ENCODE measurements around the gene ABLIM2. TPM values are rescaled to one million over a fixed set of nuclear protein-coding genes. Genes with fewer than 3 reads are reported as not detected.

Gene ABLIM2
- total and polyA plus RNA-seq, 2 of the 4 experiments (the other 2 are of a cell fraction) = under 0.01 to 0.10 TPM

- Histone ChIP-seq H2BK120ac (ENCODE audit: low read depth, low read length) (no peak overlapping the region), H3K9ac (ENCODE audit: low read depth, low read length) (no peak overlapping the region), H2BK20ac (ENCODE audit: low read depth, low read length) (no peak overlapping the region), H3K36me3 (ENCODE audit: control insufficient read depth, insufficient read depth, low read length) (no peaks in the 10 kb centered on the region), H4K20me1 (ENCODE audit: insufficient read depth, low read length) (no peaks in the 10 kb centered on the region), H3K4me3 (ENCODE audit: insufficient read depth, low read depth, low read length) (no peak overlapping the region), H3K79me1 (ENCODE audit: low read depth in 1 of 2, low read length in 2 of 2) (peaks cover 3 to 14% of the 10 kb centered on the region in 2 experiments; a peak in 1 of 4 replicates), H3K14ac (replicated peaks; ENCODE audit: low read depth, low read length) (no peak overlapping the region), H4K5ac (ENCODE audit: low read depth, low read length) (no peak overlapping the region), H3K9me3 (ENCODE audit: control insufficient read depth, insufficient read depth, low read length) (no peaks in the 10 kb centered on the region), H2BK15ac (ENCODE audit: low read depth, low read length) (0 out of 3 replicates have a peak overlapping the region, but pooled peaks have one; percentile 15), H3K27ac (ENCODE audit: insufficient read depth, low read length) (no peak overlapping the region), H3K4ac (ENCODE audit: low read depth, low read length) (no peak overlapping the region), H3K23ac (ENCODE audit: low read depth, low read length) (no peak overlapping the region), H4K8ac (ENCODE audit: low read depth in 2 of 2, low read length in 2 of 2) (no peak overlapping the region), H3K9me1 (ENCODE audit: insufficient read depth, low read length) (no peaks in the 10 kb centered on the region), H2AK9ac (replicated peaks; ENCODE audit: low read depth, low read length, poor library complexity) (peak overlapping the region; percentile 52), H2AFZ (replicated peaks; ENCODE audit: low read length, poor library complexity) (no peak overlapping the region), H3K4me2 (ENCODE audit: low read depth, low read length) (no peak overlapping the region), H4K91ac (ENCODE audit: insufficient read depth, low read depth, low read length) (no peak overlapping the region; the same call in none of the 2 replicates), H3K18ac (ENCODE audit: low read depth, low read length) (no peak overlapping the region), H3K56ac (ENCODE audit: extremely low read depth, insufficient read depth, low read length) (no peak overlapping the region), H2AK5ac (ENCODE audit: low read depth, low read length) (peak overlapping the region; percentile 64; the same call in 1 of the 2 replicates), H3K27me3 (ENCODE audit: control insufficient read depth, insufficient read depth, low read length) (no peaks in the 10 kb centered on the region), H2BK5ac (ENCODE audit: low read depth, low read length, poor library complexity, severe bottlenecking) (no peak overlapping the region), H3K4me1 (ENCODE audit: control insufficient read depth, insufficient read depth, low read length) (peaks cover 12% of the 10 kb centered on the region)
- DNase-seq (no peak), ATAC-seq (ENCODE audit: low read depth) (no peak)
- POLR2A ChIA-PET (ENCODE audit: unreplicated experiment) = interaction anchor here (0.6 kb wide), 1 partner anchor 690 kb away, joined by 3 read pairs; no protein-coding TSS in a partner anchor
- BruUV-seq (replicated peaks) = no TSS peak
- 99% methylated on average over 11 of the region's 12 CpGs; no CpG with 5 or more reads in 1 of the 2 experiments for WGBS, 2 experiments (ENCODE audit: extremely low coverage in 2 of 2, insufficient read length in 1 of 2)
- CTCF ChIA-PET = no interaction called here
- in situ Hi-C loops (cut with MboI; ENCODE audit: low sequenced_read_pairs) = loop anchor here (10.0 kb wide), 1 partner anchor 220 kb away; no protein-coding TSS in a partner anchor
- TF ChIP-seq CEBPB (IDR thresholded peaks at IDR 0.05; ENCODE audit: low read depth, low read length) (no peak), POLR2A (IDR thresholded peaks at IDR 0.05; ENCODE audit: low read depth, low read length) (no peak), MAFK (IDR thresholded peaks at IDR 0.05; ENCODE audit: low read depth, low read length) (no peak), BHLHE40 (IDR thresholded peaks at IDR 0.05; ENCODE audit: low read depth, low read length) (no peak), MAZ (IDR thresholded peaks at IDR 0.05; ENCODE audit: borderline replicate concordance, low read depth, low read length) (no peak), FOS (IDR thresholded peaks at IDR 0.05; ENCODE audit: low read depth, low read length) (no peak), SMC3 (IDR thresholded peaks at IDR 0.05; ENCODE audit: low read depth, low read length) (no peak), USF2 (IDR thresholded peaks at IDR 0.05; ENCODE audit: low read depth, low read length) (no peak), RFX5 (IDR thresholded peaks at IDR 0.05; ENCODE audit: low read depth, low read length) (no peak), CHD1 (IDR thresholded peaks at IDR 0.05; ENCODE audit: low read depth, low read length) (no peak), NFE2L2 (IDR thresholded peaks at IDR 0.05; ENCODE audit: low read depth, low read length) (no peak), MXI1 (IDR thresholded peaks at IDR 0.05; ENCODE audit: borderline replicate concordance, low read depth, low read length) (no peak), RAD21 (IDR thresholded peaks at IDR 0.05; ENCODE audit: low read length) (no peak)
- TF ChIP-seq, protein P1, sequence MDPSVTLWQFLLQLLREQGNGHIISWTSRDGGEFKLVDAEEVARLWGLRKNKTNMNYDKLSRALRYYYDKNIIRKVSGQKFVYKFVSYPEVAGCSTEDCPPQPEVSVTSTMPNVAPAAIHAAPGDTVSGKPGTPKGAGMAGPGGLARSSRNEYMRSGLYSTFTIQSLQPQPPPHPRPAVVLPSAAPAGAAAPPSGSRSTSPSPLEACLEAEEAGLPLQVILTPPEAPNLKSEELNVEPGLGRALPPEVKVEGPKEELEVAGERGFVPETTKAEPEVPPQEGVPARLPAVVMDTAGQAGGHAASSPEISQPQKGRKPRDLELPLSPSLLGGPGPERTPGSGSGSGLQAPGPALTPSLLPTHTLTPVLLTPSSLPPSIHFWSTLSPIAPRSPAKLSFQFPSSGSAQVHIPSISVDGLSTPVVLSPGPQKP (IDR thresholded peaks at IDR 0.05; ENCODE audit: borderline replicate concordance, low read depth, low read length) = no peak
- intact Hi-C loops (cut with micrococcal nuclease) = loop anchor here (5.0 to 10.0 kb wide), 2 partner anchors 123 to 790 kb away; partner anchors contain the start of gene SORCS2
- dilution Hi-C loops (cut with HindIII; ENCODE audit: low sequenced_read_pairs, unreplicated experiment) = no loop called here
Observed at GRCh38 chr4:7985072-7985471, 173.5 kb downstream of the ABLIM2 start.
